Activated CD4-positive, alpha-beta T cell treated with anti-CD3 and anti-CD28 coated beads for 1 hour (primary cell): ENCODE results near the gene WNT7A.

Source experiments
- DNase-seq: peaks from one replicate; pipeline ENCODE4 v3.0.0-alpha.2; 2020

Gene WNT7A

DNA sequence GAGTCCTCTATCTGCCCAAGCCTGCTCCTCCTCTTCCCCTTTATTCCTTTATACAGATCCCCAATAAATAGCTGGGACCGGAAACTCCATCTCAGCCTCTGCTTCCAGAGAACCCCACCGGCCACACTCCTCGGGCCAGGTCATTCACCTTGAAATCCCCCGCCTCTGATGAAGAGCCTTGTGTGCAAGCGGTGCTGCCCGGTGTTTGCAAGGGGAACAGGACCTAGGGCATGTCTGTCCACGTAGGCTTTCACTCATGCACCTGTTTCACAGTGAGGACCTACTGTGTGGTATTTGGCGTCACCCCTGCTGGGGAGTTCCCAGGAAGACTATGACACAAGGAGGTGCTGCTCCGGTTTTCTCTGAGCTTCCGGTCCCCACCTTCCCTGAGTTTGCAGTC, 54.0 kb downstream of the WNT7A start:
- DNase-seq: no peak

DNA sequence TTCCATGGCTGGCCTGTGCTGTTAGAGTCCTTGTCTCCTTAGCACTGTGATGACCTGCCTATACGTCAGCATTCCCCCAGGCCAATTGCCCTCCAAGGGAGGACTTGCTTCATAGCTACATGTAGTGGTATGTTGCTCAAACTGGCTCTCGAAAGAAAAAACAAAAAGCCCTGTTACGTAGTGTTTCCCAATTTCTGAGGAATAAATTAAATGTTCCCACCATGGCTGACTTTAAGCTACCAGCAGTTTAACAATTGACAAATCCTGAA, 54.6 kb downstream of the WNT7A start:
- no peak for DNase-seq

DNA sequence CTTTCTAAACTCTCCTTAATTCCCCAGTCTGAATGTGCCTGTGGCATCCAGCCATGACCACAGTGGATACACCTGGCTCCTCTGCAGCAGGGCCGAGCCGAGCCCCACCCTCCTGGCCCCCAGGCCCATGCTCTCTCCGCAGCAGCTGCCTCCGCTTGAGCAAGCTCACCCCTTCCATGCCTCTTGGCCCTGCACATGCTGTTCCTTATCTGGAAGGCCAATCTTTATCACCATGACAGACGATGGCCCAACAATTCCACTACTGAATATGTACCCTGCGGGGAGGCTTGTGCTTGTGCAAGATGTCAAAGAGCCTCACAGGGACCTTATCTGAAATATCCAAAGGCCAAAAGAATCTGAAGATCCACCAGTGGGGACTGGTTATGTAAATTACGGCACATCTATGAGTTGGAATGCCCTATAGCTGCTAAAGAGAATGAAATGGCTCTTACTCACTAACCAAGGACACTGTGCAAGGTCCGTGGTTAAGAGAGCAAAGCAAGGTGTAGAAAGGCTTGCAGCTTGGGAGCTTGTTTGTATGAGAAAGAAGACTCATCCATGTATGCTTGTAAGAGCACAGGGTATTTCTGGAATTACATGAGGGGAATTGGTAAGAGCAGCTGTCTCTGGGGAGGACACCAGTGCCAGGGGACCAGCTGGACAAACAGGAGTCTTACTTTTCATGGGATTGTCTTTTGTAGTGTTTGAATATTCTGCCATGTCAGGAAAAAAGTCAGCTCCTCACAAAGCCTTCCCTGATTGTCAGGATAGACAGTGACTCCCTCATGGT, 55.2 kb downstream of the WNT7A start:
- DNase-seq: no peak

DNA sequence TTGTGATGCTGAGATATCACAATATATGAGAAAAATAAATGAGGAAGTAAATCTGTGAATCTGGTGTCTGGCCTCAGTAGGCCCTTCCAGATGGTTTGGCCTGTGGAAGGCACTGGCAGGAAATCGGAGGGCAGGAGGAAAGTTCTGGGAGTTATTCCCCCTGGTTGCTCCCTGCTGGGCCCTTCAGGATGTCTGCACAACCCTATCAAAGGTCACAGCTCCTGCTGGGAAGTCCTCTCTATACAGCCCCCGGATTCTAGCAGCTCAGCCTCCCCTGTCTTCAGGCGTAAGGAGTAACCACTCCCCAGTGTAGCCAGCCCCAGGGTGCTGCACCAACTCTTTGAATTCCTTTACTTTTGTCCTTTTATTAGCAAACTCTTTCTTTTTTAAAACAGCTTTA, 56.2 kb downstream of the WNT7A start:
- no peak for DNase-seq

DNA sequence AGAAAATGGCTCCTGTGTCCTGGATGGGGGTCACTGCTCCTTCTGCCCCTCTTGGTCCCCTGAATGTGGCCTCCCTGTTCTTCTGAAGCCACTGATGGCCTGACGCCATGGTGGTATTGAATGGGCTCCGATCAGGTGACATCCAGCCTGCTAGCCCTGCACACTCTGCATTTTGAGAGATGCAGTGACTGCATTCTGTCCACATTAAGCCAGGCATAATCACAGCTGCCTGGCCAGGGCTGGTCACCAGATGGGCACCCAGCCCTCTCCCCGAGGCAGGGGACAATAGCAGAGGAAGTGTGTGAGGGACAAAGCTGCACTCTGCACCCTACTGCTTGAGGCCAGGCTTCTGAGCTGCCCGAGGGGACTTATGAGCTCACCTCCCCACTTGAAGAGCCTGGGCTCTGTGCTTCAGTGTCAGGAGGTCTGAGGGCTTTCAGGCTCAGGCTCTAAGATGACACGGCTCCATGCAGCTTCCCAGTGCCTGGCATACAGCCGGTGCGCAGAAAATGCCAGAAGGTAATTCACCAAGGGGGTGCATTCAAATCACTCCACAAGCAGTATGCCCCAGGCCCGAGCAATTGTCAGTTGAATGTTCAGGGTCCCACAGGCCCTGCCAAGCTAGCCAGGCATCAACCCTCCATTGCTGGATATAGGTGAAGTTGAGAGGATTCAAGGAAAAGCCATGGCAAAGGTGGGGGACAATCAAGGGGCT, 56.8 kb downstream of the WNT7A start:
- no peak for DNase-seq

DNA sequence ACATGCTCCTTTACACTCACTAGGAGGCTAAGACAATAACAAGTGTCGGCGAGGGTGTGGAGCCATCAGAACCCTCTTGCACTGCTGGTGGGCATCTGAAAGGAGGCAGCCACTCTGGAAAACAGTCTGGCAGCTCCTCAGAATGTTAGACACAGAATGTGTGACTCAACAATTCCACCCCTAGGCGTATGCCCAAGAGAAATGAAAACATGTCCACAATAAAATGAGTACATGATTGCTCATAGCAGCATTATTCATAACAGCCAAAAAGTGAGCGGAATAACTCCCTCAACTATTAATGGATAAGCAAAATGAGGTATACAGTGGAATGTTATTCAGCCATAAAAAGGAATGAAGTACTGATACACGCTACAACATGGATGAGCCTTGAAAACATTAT, 57.8 kb downstream of the WNT7A start:
- DNase-seq: no peak

DNA sequence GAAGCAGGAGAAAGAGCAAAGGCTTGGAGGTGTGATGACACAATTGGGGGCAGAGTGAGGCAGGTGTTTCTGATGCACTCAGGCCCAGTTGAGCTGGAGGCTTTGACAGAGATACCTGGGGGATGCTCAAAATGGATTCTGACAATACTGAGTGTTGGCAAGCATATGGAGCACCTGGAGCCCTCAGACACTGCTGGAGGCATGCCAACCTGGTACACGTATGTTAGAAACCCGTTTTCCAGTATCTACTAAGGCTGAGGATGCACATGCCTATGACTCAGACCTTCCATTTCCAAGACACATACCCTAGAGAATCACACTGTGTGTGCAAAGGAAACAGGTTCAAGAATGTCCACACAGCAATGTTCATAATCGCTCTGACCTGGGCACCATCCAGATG, 58.7 kb downstream of the WNT7A start:
- DNase-seq: no peak

DNA sequence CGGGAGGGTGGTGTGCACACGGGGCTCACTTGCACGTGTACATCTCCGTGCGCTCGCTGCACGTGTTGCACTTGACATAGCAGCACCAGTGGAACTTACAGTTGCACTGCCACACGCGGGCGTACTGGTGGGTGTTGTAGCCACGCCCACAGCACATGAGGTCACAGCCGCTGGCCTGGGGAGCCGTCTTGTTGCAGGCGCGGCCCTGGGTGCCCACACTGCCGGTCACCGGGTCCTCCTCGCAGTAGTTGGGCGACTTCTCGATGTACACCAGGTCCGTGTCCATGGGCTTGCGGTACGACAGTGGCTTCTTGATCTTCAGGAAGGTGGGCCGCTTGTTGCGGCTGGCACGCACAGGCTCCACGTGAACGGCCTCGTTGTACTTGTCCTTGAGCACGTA, 61.0 kb downstream of the WNT7A start:
- no peak for DNase-seq

DNA sequence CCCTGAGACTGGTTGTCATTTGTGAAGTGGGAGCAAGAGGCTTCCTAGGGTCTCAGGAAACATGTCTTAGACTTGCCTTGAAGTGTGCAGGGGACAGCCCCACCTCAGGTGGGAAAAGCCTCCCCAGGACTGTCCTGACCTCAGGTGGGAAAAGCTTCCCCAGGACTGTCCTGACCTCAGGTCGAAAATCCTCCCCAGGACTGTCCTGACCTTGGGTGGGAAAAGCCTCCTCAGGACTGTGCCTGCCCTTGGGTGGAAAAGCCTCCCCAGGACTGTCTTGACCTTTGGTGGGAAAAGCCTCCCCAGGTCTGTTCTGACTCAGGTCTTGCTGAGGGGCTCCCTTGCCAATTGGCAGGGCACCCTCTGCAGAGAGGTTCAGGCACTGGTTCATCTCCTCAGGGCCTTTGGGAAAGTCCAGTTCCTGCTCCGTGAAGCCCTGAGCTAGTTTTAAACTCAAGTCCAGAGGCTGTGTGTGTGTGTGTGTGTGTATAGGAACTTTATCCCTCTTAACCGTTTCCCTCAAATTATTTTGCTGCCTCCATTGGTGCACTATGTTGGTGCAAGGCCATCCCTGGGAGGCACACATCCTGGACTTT, 64.7 kb downstream of the WNT7A start:
- no peak for DNase-seq

DNA sequence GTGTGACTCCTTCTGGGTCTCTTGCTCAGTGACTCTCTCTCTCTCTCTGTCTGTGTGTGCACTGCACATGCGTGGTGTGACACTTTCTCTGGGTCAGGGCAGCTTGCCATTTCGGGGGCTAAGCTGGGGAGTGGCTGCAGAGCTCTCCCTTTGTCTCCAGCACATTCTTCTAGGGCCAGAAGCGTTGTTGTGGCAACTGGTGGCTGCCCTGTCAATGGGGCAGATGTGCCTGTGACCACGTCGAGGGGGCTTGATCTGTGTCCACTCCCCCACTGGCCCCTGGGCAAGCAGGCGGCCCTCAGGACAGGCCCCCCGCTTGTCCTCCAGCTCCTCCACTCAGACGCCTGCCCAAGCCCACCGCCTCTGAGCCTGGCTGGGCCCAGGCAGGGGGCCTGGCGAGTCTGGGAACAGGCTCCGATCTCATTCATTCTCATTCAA, 67.8 kb downstream of the WNT7A start:
- no peak for DNase-seq

DNA sequence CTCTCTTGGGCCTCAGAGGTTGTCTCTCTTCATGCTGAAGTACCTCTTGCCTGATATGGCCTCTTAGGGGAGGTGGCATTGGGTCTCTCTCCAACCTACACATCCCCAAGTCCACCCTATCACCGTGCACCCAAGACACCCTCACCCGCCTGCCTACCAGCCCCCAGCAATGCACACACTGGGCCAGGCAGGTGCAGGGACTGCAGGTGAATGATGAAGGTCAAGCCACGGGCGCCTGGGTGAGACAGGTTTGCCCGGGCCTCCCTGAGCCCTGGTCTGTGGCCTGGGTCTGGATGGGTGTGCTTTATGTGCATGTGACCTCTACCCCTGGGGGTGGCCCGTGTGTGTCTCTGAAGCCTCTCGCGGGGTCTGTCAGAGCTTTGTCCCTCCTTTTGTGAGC, 68.3 kb downstream of the WNT7A start:
- DNase-seq: no peak

DNA sequence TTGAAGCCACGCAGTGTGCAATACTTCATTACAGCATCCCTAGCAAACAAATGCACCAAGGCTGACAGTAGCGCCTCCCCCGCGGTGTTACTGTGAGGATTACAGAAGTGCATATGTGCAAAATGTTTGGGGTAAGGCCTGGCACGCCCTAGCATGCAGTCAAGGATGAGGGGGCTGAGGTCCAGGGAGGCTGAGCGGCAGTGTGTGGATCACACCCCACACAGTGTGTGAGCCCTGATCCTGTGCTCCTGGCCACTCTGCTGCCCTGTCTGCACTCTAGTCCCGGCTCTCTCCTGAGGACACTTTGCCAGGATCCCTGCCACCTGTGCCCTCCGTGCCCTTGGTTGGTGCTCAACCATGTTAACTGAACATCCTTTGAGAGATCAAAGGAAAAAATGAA, 71.3 kb downstream of the WNT7A start:
- DNase-seq: no peak

DNA sequence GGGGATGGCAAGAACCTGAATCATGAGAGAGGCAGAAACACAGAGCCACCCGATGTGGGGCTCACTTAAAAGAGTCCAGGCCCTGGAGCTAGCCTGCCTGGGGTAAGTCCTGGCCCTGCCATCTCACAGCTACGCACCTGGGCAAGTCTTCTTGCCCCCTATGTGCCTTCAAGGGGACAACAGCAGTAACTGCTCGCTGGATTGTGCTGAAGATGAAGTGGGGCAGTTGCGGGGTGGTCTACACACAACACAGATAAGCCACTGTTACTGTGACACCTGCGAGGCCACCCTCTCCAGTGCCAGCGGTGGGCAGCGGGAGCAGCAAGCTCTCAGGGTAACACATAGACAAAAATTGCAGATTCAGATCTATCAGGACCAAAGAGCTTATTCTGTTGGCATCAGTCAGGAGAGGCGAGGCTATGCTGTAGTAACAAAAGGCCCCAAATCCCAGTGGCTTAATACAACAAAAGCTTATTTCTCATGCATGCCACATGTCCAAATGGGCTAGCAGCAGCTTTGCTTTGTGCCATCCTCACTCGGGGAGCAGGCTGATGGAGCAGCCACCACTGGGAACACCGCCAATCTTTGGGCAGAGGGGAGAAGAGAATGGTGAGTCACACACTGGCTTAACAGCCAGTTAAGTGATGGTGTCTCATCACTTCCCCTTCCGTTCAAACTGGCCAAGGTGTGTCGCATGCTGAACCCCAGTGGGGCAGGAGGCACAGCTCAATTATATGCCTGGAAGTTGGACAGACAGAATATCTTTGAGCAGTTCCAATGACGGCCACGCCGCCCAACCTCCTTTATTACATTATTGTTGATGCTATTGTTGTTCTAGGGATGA, 78.3 kb downstream of the WNT7A start:
- DNase-seq: no peak

DNA sequence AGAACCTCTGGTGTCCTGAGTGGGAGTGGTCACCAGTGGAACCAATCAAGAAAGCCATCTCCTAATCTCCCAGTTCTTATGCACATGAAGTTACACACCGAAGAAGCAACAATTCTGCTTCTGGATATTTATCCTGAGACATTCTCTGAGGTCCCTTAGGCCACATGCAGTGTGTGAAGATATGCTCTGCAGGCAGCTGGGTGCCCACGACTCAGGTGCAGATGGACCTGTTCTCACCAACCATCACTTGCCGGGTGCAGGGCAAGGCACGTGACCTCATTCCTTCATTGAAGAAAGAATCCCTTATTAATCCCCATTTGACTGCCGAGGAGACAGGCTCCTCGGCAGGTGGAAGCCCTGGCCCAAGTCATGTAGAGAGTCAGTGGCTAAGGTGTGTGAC, 79.8 kb downstream of the WNT7A start:
- no peak for DNase-seq

DNA sequence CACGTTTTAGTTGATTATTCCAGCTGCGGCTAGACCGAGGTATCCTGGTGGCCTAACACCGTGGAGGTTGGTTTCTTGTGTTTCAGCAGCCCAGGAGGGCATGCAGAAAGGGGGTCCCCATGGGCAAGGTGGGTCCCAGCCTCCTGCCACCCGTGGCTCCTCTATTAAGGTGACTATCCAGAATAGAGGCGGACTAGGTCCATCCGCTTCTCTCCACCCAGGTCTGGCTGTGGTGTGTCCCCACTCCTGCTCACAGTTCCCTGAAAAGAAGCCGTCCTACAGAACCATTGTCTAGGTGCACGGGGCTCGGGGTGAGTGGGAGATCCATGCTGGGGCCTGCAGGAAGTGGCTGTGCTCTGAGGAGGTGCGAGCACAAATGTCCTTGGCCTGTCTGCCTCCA, 81.5 kb downstream of the WNT7A start:
- DNase-seq: no peak

DNA sequence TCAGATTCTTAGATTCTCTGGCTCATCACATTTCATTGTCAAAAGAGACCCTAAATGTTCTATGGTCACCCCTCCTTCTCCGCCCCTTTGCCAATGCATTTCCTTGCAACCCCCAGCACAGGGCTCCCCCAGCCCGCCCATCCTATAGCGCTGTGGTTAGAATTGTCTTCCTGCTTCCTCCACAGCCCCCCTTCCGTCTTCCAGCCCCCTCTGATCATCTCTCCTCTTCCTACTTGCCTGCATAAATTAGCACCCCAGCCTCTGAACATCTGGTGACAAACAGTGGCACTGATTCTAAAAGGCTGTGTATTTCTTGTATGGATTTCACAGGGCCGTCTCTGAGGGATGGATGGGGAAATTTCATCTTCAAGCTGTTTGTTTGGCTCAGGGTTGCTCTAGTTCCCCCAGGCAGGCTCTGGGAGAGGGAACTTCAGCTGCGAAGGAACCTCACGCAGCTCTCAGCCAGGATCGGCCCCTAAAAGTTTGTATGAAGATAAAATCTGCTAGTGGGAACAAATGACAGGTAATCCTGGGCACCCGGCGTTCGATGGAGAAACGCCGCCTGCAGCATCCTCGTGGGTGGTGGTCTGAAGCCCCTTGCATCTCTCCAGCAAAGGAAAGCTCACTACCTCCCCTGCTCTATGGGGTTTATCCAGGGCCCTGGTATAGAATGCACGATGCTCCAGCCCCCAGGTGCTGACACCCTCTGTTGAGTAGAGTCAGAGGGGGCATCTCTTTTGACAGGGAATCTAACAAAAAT, 83.0 kb downstream of the WNT7A start:
- no peak for DNase-seq

DNA sequence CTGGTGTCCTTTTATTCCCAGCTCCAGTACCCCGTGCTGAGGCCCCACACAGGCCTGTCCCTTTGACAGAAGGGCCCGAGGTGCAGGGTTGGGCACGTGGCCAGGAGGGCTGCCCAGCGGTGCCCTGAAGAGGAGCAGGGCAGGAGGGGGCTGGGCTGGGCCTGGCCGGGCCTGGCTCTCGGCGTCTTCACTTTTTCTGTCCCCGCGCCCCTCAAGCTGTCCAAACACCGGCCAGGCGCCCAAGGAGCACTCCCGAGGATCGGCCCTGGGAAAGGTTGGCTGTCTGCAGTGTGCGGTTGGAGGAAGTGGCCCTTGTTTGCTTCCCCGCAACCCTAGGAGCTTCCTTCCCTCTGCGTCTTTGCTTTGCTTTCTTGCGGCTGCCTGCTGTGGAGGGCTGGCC, 84.1 kb downstream of the WNT7A start:
- no peak for DNase-seq

DNA sequence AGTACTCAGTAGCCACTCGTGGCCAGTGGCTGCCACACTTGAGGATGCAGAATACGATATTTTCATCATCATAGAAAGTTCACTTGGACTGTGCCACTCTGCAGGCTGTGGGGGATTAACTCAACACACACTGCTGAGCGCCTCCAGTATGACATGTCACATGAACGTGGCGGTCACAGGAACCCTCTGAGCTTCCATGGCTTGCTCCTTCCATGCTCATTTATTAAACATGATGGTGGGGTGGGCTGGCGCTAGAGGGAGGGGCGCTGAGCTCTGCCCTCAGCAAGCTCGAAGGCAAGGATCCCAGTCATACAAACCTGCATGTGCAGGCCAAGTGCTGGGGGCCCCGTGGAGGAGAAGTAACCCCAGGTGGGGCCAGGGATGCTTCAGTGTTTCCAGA, 85.5 kb downstream of the WNT7A start:
- no peak for DNase-seq

DNA sequence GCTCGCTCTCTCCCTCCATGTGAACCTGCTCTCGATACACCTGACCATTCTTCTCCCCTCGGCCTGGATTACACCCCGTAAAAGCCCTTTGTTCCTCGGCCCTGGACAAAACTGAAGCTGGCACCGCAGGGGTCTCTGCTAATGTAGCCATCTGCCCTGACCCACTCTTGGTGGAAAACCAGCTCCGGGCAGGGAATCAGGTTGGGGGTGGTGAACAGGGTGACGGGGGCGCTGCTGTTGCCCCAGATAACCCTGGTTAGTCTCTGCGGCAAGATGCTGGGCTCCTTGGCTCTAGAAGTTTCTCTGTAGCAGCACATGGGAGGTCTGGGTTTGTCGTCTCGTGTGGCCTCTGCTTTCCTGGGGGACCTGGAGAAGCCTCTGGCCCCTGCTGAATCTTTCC, 86.4 kb downstream of the WNT7A start:
- no peak for DNase-seq

DNA sequence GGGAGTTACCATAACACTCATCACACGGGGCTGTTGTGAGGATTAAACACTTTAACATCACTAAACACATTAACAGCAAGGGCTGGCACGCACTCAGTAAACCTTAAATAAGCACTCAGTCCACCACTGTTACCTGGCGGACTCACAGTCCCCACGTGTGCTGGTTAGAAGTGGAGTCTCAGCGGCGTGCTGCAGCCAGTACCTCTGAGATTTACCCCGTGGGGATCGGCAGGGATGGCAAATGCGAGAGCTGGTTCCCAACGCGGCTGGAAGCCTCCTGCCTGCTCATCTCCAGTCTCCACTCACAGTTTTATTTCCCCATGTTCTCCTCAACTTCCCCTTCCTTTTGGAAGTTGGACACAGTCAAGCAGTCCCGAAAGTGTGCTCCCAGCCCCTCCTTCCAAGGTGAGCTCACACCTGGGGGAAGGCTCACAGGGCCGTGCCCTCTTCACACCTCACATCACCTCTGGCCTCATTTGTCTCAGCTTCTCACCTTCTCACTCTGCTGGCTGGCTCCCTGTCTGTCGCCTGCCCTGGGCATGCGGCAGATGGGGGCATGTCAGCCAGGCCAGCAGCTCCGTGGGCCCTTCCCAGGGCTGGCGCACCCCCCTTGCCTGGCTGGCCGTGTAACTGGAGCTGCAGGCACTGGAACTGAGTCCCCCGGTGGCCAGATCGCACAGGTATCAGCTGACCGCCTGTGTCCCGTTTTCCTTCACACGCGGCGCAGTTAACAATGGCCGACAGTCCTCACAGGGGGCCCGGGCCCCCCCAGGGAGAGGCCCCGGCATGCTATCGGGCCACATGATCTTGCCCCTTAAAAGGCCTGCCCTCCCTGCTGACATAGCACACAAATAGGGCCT, 87.1 kb downstream of the WNT7A start:
- no peak for DNase-seq

DNA sequence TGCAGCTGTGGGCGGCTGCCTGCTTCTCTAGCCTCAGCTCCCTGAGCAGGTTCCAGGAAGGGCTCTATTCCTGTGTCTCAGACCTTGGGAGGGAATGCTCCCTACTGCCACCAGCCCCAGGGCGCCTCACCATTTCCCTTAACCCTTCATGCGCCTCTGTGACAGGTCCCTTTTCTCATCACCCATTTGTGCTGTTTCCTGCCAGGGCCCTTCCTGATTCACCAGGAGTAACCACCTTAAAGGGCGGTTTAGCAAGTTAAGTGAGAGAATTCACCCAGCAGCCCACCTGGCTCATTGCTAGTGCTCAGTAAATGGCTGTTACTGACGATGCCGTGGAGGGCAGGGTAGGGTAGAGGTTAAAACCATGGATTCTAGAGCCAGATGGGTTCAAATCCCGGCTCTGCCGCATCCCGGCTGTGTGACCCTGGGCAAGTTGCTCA, 87.8 kb downstream of the WNT7A start:
- DNase-seq: no peak
